Measurements from ENCODE around the gene TMX4.

- TF ChIP-seq POLR2A (IDR thresholded peaks at IDR 0.05): no peak
- TF ChIP-seq CTCF (IDR thresholded peaks at IDR 0.05): no peak
- TF ChIP-seq POLR2AphosphoS5 (IDR thresholded peaks at IDR 0.05): no peak
Measured at GRCh38 chr20:8060977-8061376, 41.4 kb upstream of the TMX4 start.

Data from prostate gland (tissue), 2 donors.